ENCODE data around the gene NKAIN2.

Gene NKAIN2

GRCh38 chr6:124599656-124600055 lies 796.0 kb downstream of the NKAIN2 start:
- no peak for DNase-seq (ENCODE audit: low read depth)

GRCh38 chr6:124604719-124605118 lies 801.1 kb downstream of the NKAIN2 start:
- no peak for DNase-seq (ENCODE audit: low read depth)

GRCh38 chr6:124607119-124607627 lies 803.5 kb downstream of the NKAIN2 start:
- no peak for DNase-seq (ENCODE audit: low read depth)

- no peak for DNase-seq (ENCODE audit: low read depth)
Measured at GRCh38 chr6:124613031-124613430, 809.4 kb downstream of the NKAIN2 start.

- DNase-seq (ENCODE audit: low read depth): no peak
Measured at GRCh38 chr6:124622351-124622750, 818.7 kb downstream of the NKAIN2 start.

- no peak for DNase-seq (ENCODE audit: low read depth)
Measured at GRCh38 chr6:124633655-124634054, 830.0 kb downstream of the NKAIN2 start.

- no peak for DNase-seq (ENCODE audit: low read depth)
Measured at GRCh38 chr6:124640432-124640831, 836.8 kb downstream of the NKAIN2 start.

- no peak for DNase-seq (ENCODE audit: low read depth)
Measured at GRCh38 chr6:124655866-124656265, 852.2 kb downstream of the NKAIN2 start.

GRCh38 chr6:124658053-124658452 lies 854.4 kb downstream of the NKAIN2 start:
- DNase-seq (ENCODE audit: low read depth): no peak

GRCh38 chr6:124659427-124659826 lies 855.8 kb downstream of the NKAIN2 start:
- no peak for DNase-seq (ENCODE audit: low read depth)

GRCh38 chr6:124660185-124660584 lies 856.5 kb downstream of the NKAIN2 start:
- DNase-seq (ENCODE audit: low read depth): no peak

- DNase-seq (ENCODE audit: low read depth): no peak
Measured at GRCh38 chr6:124661097-124661661, 857.5 kb downstream of the NKAIN2 start.

- no peak for DNase-seq (ENCODE audit: low read depth)
Measured at GRCh38 chr6:124668028-124668427, 864.4 kb downstream of the NKAIN2 start.

- DNase-seq (ENCODE audit: low read depth): no peak
Measured at GRCh38 chr6:124669713-124670480, 866.2 kb downstream of the NKAIN2 start.

GRCh38 chr6:124670801-124671200 lies 867.1 kb downstream of the NKAIN2 start:
- no peak for DNase-seq (ENCODE audit: low read depth)

GRCh38 chr6:124671324-124671723 lies 867.7 kb downstream of the NKAIN2 start:
- DNase-seq (ENCODE audit: low read depth): no peak

- DNase-seq (ENCODE audit: low read depth): no peak
Measured at GRCh38 chr6:124674042-124674441, 870.4 kb downstream of the NKAIN2 start.

GRCh38 chr6:124676033-124676432 lies 872.4 kb downstream of the NKAIN2 start:
- DNase-seq (ENCODE audit: low read depth): no peak

- no peak for DNase-seq (ENCODE audit: low read depth)
Measured at GRCh38 chr6:124677874-124678273, 874.2 kb downstream of the NKAIN2 start.

- DNase-seq (ENCODE audit: low read depth): no peak
Measured at GRCh38 chr6:124679387-124679786, 875.7 kb downstream of the NKAIN2 start.

GRCh38 chr6:124682751-124683150 lies 879.1 kb downstream of the NKAIN2 start:
- DNase-seq (ENCODE audit: low read depth): no peak

GRCh38 chr6:124683507-124683906 lies 879.8 kb downstream of the NKAIN2 start:
- DNase-seq (ENCODE audit: low read depth): no peak

GRCh38 chr6:124684621-124685020 lies 881.0 kb downstream of the NKAIN2 start:
- no peak for DNase-seq (ENCODE audit: low read depth)

GRCh38 chr6:124688369-124688768 lies 884.7 kb downstream of the NKAIN2 start:
- DNase-seq (ENCODE audit: low read depth): no peak
